HepG2 (cell line): ENCODE results near the gene ZNF483. TPM values are rescaled to one million over a fixed set of nuclear protein-coding genes. Genes with fewer than 3 reads are reported as not detected.

Experiments used
- ARID4A ChIP-seq: sonication (generic); formaldehyde crosslinking; IDR thresholded peaks from 2 replicates; pipeline ENCODE4 v1.5.0; 2020; ENCODE audit warnings: mild to moderate bottlenecking, missing genetic modification reagents, borderline replicate concordance
- CREM ChIP-seq, 2 experiments: sonication (generic) in 1 of 2; formaldehyde crosslinking in 1 of 2; IDR thresholded peaks; 2 replicates each; pipeline versions ENCODE4 v1.4.0 to v1.6.1; 2016 to 2020; ENCODE audit warnings: antibody characterized with exemption in 1 of 2, mild to moderate bottlenecking in 1 of 2, missing genetic modification reagents in 1 of 2
- ETV5 ChIP-seq: IDR thresholded peaks from 2 replicates; pipeline ENCODE4 v1.6.1; 2018; ENCODE audit warnings: missing biosample characterization, missing genetic modification reagents, inconsistent platforms, borderline replicate concordance
- HOXA3 ChIP-seq: sonication (generic); formaldehyde crosslinking; IDR thresholded peaks from 2 replicates; pipeline ENCODE4 v1.5.0; 2020; ENCODE audit warnings: missing genetic modification reagents
- MIER2 ChIP-seq: IDR thresholded peaks from 2 replicates; pipeline ENCODE4 v1.6.1; 2016; ENCODE audit warnings: missing biosample characterization, missing genetic modification reagents
- SOX5 ChIP-seq: IDR thresholded peaks from 2 replicates; pipeline ENCODE4 v1.6.1; 2016; ENCODE audit warnings: borderline replicate concordance
- TOPORS ChIP-seq: sonication (generic); formaldehyde crosslinking; IDR thresholded peaks from 2 replicates; pipeline ENCODE4 v1.8.0; 2023; ENCODE audit warnings: mild to moderate bottlenecking, missing genetic modification reagents
- ZHX2 ChIP-seq, 2 experiments: sonication (generic) in 1 of 2; formaldehyde crosslinking in 1 of 2; IDR thresholded peaks; 2 replicates each; pipeline versions ENCODE4 v1.6.1 to v1.9.0; 2014 to 2022; ENCODE audit warnings: antibody characterized with exemption in 1 of 2, borderline replicate concordance in 1 of 2, inconsistent platforms in 1 of 2, low read depth in 1 of 2, missing genetic modification reagents in 1 of 2
- ZNF124 ChIP-seq: sonication (generic); formaldehyde crosslinking; IDR thresholded peaks from 2 replicates; pipeline ENCODE4 v1.4.0; 2020; ENCODE audit warnings: missing genetic modification reagents
- ZNF292 ChIP-seq: sonication (generic); formaldehyde crosslinking; IDR thresholded peaks from 2 replicates; pipeline ENCODE4 v1.8.1; 2022; ENCODE audit warnings: mild to moderate bottlenecking, low read depth, missing genetic modification reagents, borderline replicate concordance
- ZNF563 ChIP-seq: sonication (generic); formaldehyde crosslinking; IDR thresholded peaks from 2 replicates; pipeline ENCODE4 v1.8.0; 2022; ENCODE audit warnings: mild to moderate bottlenecking, moderate library complexity, missing genetic modification reagents
- ZNF761 ChIP-seq: sonication (generic); formaldehyde crosslinking; conservative IDR thresholded peaks from 2 replicates; pipeline ENCODE4 v1.4.0; 2020; ENCODE audit warnings: mild to moderate bottlenecking, missing genetic modification reagents
- polyA plus RNA-seq, 8 experiments: library from polyadenylated mRNA; depleted of rRNA in 3 of 8; stranded (reverse) in 7 of 8; unstranded in 1 of 8; fragments of >200 nt; fragmentation: Illumina TruSeq in 4 of 8; extraction: Trizol in 4 of 8; gene quantifications; 2 replicates each; pipeline versions ENCODE4 v1.2.1 to v1.2.3, GENCODE V29; 2011 to 2016; ENCODE audit warnings: low read depth in 4 of 8, missing spikeins in 1 of 8, mixed read lengths in 1 of 8; ENCODE audit not compliant: insufficient read depth in 1 of 8
- total RNA-seq, 5 experiments: library from RNA; depleted of rRNA; stranded (reverse); fragments of >200 nt; fragmentation: Illumina TruSeq; extraction: Trizol; gene quantifications; 2 replicates each; pipeline ENCODE4 v1.2.3, GENCODE V29; 2016; ENCODE audit warnings: low read depth in 1 of 5
- TF ChIP-seq, protein P1 (sequence below): sonication (generic); formaldehyde crosslinking; IDR thresholded peaks from 2 replicates; pipeline ENCODE4 v1.4.0; 2020; ENCODE audit warnings: low read depth, mild to moderate bottlenecking, missing genetic modification reagents

Gene ZNF483
- total and polyA plus RNA-seq, 2 of the 13 experiments (the other 11 are each of a cell fraction or from before 2014, with no cell fraction given), result 2.0 to 9.5 TPM

DNA sequence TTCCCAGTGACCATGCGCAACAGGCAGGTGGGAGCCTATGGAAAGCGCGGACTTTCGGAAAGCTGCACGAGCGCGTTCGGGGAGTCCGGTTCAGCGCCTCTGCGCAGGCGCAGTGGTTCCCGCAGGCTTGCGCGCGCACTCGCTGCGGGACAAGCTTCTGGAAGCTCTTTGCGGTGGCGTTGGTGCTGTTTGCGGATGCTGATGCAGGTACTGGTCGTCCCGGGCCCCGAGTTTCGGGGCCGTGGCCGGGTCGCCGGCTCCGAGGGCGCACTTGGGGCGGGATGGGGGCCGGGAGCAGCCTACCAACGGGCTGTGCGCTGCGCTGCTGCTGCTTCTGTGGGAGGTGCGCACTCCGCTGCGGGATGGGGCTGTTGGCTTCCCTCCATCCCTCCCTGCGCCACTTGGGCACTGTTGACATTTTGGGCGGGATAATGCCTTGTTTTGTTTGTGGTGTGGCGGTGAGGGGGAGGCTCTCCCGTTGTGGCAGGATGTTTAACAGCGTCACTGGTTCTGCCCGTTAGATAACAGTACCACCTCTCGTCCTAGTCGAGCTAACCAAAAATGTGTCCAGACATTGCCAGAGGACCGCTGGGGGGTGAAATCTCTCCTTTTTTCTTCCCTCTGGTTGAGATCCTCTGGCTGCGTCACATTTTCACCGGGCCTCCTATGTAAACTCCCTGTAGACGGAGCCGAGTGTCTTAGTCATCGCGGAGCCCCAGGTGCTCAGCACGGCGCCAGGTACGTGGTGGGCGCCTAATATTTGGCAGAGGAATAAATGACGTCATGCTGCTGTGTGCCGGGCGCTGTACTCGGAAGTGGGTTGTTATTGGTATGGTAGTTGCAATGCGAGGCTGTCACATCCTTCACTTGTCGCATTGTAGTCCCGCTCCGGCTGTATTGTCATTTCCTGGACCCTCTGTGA, at the start of gene ZNF483 (continued):
- TF ChIP-seq CREM (IDR thresholded peaks at IDR 0.05), result 0 out of 2 replicates have a peak, but pooled peaks have one; percentile 11
- no peak for TF ChIP-seq CREM (CRISPR knock-in tag; IDR thresholded peaks at IDR 0.05)
- TF ChIP-seq ZNF292 (CRISPR knock-in tag), result peak; percentile 54; the same call in 1 of the 2 replicates
- TF ChIP-seq ETV5, result no peak
- 0 out of 2 replicates have a peak, but pooled peaks have one; percentile 4 for TF ChIP-seq MIER2 (CRISPR knock-in tag)
- TF ChIP-seq HOXA3, result peak; percentile 58; the same call in 1 of the 2 replicates
- no peak for TF ChIP-seq SOX5 (CRISPR knock-in tag)
- no peak for TF ChIP-seq ZNF563 (CRISPR knock-in tag)
- TF ChIP-seq ZHX2 (IDR thresholded peaks at IDR 0.05; ENCODE audit: low read depth), result no peak
- no peak for TF ChIP-seq ZHX2 (CRISPR knock-in tag; IDR thresholded peaks at IDR 0.05; ENCODE audit: borderline replicate concordance)
- 0 out of 2 replicates have a peak, but pooled peaks have one; percentile 37 for TF ChIP-seq ZNF124 (CRISPR knock-in tag)
- 0 out of 2 replicates have a peak, but pooled peaks have one; percentile 39 for TF ChIP-seq ZNF761 (CRISPR knock-in tag)
- 0 out of 2 replicates have a peak, but pooled peaks have one; percentile 32 for TF ChIP-seq TOPORS
- peak; percentile 54; the same call in 1 of the 2 replicates for TF ChIP-seq ARID4A (CRISPR knock-in tag)
- TF ChIP-seq, protein P1, sequence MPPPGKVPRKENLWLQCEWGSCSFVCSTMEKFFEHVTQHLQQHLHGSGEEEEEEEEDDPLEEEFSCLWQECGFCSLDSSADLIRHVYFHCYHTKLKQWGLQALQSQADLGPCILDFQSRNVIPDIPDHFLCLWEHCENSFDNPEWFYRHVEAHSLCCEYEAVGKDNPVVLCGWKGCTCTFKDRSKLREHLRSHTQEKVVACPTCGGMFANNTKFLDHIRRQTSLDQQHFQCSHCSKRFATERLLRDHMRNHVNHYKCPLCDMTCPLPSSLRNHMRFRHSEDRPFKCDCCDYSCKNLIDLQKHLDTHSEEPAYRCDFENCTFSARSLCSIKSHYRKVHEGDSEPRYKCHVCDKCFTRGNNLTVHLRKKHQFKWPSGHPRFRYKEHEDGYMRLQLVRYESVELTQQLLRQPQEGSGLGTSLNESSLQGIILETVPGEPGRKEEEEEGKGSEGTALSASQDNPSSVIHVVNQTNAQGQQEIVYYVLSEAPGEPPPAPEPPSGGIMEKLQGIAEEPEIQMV, result 0 out of 2 replicates have a peak, but pooled peaks have one; percentile 20
